ENCODE results near the gene FOXA3. TPM values are rescaled to one million over a fixed set of nuclear protein-coding genes. Genes with fewer than 3 reads are reported as not detected.

FOXA3 gene
- total RNA-seq, 4 donors from 2014 or later, result not detected

DNA sequence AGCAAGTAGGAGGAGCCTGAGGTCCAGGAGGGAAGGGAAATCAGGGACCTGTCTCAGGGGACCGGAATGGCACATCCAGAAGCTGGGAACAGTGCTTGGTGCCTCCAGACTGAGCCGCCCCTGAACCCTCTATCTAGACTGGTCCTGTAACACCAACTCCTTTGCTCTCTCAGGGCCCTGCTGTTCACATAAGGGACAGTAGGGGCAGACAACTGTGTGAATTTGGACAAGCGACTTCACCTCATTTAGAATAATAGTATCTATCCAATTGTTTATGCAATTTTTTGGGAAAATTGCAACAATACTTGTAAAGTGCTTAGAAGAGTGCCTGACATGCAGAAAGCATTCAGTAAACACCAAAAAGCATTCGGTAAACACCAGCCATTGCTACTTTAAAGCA is 15.2 kb upstream of the FOXA3 start:
- WGBS, 2 donors, result 90 to 91% methylated on average over 4 of the region's 4 CpGs
- peaks cover 8 to 100% (median 42%) of the 10 kb centered on the region in 3 donors for H3K36me3 ChIP-seq

DNA sequence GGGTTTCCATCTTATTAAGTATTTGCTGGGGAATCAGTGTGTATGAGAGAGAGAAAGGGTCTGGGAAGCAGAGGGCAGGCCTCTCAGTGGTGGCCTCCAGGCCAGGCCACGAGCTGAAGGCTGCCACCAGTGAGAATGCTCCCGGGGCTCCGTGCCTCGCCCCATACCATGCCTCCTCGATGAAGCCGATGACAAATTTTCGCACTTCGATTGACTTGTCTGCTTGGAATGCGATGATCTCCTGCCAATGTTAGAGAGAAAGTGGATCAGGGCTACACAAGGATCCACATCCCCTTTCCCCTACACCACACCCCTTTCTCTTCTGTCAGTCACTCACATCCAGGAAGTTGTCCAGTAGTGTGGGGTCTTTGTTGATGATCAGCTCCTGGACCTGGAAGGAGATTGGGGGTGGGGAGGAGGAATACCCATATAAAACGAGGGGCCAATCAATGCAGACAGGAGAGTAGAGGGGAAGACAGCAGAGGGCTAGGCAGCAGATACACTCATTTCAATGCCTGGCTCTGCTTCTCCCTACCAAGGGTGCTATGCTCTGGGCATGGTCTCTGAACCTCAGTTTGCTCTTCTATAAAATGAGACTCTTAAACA is 11.9 kb upstream of the FOXA3 start:
- H3K36me3 ChIP-seq, result peaks cover 8 to 97% (median 42%) of the 10 kb centered on the region in 3 donors

More for the DNA sequence above, 15.2 kb upstream of the FOXA3 start:
- TF ChIP-seq, protein P1, sequence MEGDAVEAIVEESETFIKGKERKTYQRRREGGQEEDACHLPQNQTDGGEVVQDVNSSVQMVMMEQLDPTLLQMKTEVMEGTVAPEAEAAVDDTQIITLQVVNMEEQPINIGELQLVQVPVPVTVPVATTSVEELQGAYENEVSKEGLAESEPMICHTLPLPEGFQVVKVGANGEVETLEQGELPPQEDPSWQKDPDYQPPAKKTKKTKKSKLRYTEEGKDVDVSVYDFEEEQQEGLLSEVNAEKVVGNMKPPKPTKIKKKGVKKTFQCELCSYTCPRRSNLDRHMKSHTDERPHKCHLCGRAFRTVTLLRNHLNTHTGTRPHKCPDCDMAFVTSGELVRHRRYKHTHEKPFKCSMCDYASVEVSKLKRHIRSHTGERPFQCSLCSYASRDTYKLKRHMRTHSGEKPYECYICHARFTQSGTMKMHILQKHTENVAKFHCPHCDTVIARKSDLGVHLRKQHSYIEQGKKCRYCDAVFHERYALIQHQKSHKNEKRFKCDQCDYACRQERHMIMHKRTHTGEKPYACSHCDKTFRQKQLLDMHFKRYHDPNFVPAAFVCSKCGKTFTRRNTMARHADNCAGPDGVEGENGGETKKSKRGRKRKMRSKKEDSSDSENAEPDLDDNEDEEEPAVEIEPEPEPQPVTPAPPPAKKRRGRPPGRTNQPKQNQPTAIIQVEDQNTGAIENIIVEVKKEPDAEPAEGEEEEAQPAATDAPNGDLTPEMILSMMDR (IDR thresholded peaks at IDR 0.05), result no peak
- TF ChIP-seq POLR2A (IDR thresholded peaks at IDR 0.05), result no peak
- TF ChIP-seq EP300 (IDR thresholded peaks at IDR 0.05), result no peak
- no peaks in the 10 kb centered on the region for H3K9me3 ChIP-seq
- H3K4me1 ChIP-seq, result no peaks in the 10 kb centered on the region
- H3K27ac ChIP-seq, result no peak overlapping the region
- no peaks in the 10 kb centered on the region for H3K27me3 ChIP-seq
- no peak overlapping the region for H3K4me3 ChIP-seq
- no peak for DNase-seq (ENCODE audit: low spot score in 2 of 2)

DNA sequence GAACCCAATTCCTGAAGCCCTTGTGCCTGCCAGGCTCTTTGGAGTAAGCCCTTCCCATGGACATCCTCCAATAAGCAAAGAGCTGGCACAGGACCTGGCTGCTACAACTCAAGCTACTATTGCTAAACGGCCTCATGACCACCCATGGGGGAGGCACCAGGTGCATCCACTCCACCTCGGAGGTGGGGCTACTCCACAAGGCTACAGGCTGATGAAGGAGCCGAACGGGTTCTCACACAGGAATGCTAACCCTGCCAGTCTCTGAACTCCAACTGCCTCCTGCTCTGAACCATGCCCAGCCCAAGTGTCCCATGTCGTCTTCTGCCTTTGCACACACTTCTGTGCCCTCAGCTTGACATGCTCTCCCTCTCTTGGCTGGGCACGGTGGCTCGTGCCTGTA is 11.1 kb upstream of the FOXA3 start:
- Histone ChIP-seq H3K9me3 (no peaks in the 10 kb centered on the region), H3K4me1 (no peaks in the 10 kb centered on the region), H3K36me3 (peaks cover 8 to 93% (median 34%) of the 10 kb centered on the region in 3 donors), H3K4me3 (no peak overlapping the region), H3K27me3 (no peaks in the 10 kb centered on the region), H3K27ac (no peak overlapping the region)
- TF ChIP-seq, protein P1 (IDR thresholded peaks at IDR 0.05), result no peak
- TF ChIP-seq EP300 (IDR thresholded peaks at IDR 0.05) (no peak), POLR2A (IDR thresholded peaks at IDR 0.05) (no peak)
- WGBS, 2 donors, result 77 to 93% methylated on average over 7 of the region's 7 CpGs
- DNase-seq (ENCODE audit: low spot score in 2 of 2), result no peak

More for the DNA sequence above, 11.9 kb upstream of the FOXA3 start:
- Histone ChIP-seq H3K4me1 (no peaks in the 10 kb centered on the region), H3K9me3 (no peaks in the 10 kb centered on the region), H3K4me3 (no peak overlapping the region), H3K27ac (no peak overlapping the region), H3K27me3 (no peaks in the 10 kb centered on the region)
- 86 to 93% methylated on average over 10 of the region's 10 CpGs for WGBS, 2 donors
- TF ChIP-seq, protein P1 (IDR thresholded peaks at IDR 0.05), result no peak
- TF ChIP-seq POLR2A (IDR thresholded peaks at IDR 0.05) (no peak), EP300 (IDR thresholded peaks at IDR 0.05) (no peak)
- no peak for DNase-seq (ENCODE audit: low spot score in 2 of 2)

DNA sequence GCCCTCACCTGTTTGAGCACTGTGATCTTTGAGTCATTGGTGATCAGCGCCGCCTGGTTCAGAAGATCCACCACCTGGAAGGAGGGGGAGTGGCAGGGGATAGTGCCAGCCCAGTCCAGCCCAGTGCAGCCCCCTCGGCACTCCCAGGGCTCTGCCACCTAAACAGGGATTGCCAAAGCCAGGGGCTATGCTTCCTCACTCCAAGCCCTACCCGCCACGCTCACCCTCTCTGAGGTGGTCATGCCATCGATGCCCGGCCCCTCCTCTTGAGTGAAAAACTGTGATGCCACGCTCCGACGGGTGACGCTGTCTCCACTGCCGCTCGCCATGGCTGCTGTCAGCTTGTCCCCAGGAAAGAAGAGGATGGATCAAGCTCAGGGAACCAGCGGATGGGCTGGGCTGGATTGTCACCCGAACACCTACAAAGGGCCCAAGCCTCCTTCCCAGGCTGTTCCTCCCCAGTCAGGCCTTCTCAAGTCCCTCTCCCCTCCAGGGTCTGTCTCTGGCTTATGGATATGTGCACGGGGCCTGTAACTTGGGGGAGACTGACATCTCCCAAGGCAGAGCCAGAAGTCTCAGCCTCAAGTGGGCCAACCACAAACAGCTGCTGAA is 9.9 kb upstream of the FOXA3 start:
- no peak for DNase-seq (ENCODE audit: low spot score in 2 of 2)
- TF ChIP-seq, protein P1 (IDR thresholded peaks at IDR 0.05), result no peak
- no peak for TF ChIP-seq EP300 (IDR thresholded peaks at IDR 0.05)
- no peak for TF ChIP-seq POLR2A (IDR thresholded peaks at IDR 0.05)

More for the DNA sequence above, 9.9 kb upstream of the FOXA3 start:
- no peaks in the 10 kb centered on the region for H3K9me3 ChIP-seq
- H3K27ac ChIP-seq, result no peak overlapping the region
- H3K36me3 ChIP-seq, result peaks cover 2 to 93% (median 30%) of the 10 kb centered on the region in 3 donors
- WGBS, 2 donors, result 95% methylated on average over 14 to 16 of the region's 16 CpGs
- no peaks in the 10 kb centered on the region for H3K4me1 ChIP-seq
- no peaks in the 10 kb centered on the region for H3K27me3 ChIP-seq
- H3K4me3 ChIP-seq, result no peak overlapping the region
